HL-60 (cell line): Measurements from ENCODE around the gene FRRS1.

ENCODE experiments used
- DNase-seq, 2 experiments: peaks; one replicate each; pipeline ENCODE4 v3.0.0-alpha.2; 2010 to 2020; ENCODE audit warnings: low read depth in 1 of 2, low spot score in 1 of 2
- H3K27ac ChIP-seq: fragments of 250-450 bp; sonication (Bioruptor Pico); replicated peaks from 2 replicates; pipeline ENCODE4 v1.5.1; 2020; ENCODE audit warnings: mild to moderate bottlenecking, moderate library complexity
- H3K27me3 ChIP-seq: fragments of 250-450 bp; sonication (Bioruptor Pico); 2 replicates; pipeline ENCODE4 v1.5.1; 2021; ENCODE audit warnings: mild to moderate bottlenecking, moderate library complexity; ENCODE audit not compliant: insufficient read depth, poor library complexity, severe bottlenecking
- H3K4me3 ChIP-seq: replicated peaks from 2 replicates; pipeline ENCODE4 v1.5.1; 2011; ENCODE audit warnings: mild to moderate bottlenecking, control low read depth, low read length; ENCODE audit not compliant: insufficient read depth
- CTCF ChIP-seq: IDR thresholded peaks from one replicate; pipeline ENCODE4 v1.5.1; 2011; ENCODE audit warnings: low read length, control low read depth, inconsistent platforms; ENCODE audit not compliant: insufficient read depth
- GABPA ChIP-seq: IDR thresholded peaks from 2 replicates; pipeline ENCODE4 v1.6.1; 2012; ENCODE audit warnings: low read depth
- POLR2AphosphoS5 ChIP-seq: IDR thresholded peaks from 2 replicates; pipeline ENCODE4 v1.6.1; 2012; ENCODE audit warnings: low read depth
- REST ChIP-seq: IDR thresholded peaks from 2 replicates; pipeline ENCODE4 v1.6.1; 2012; ENCODE audit warnings: low read depth; ENCODE audit not compliant: insufficient replicate concordance
- SPI1 ChIP-seq: IDR thresholded peaks from 2 replicates; pipeline ENCODE4 v1.6.1; 2012; ENCODE audit warnings: low read depth, mild to moderate bottlenecking, borderline replicate concordance

Gene FRRS1

GRCh38 chr1:99764909-99765308 is 1.5 kb downstream of the FRRS1 start:
- TF ChIP-seq REST (no peak), GABPA (no peak), CTCF (no peak), POLR2AphosphoS5 (no peak), SPI1 (no peak)
- Histone ChIP-seq H3K27ac (no peak overlapping the region), H3K4me3 (no peak overlapping the region), H3K27me3 (no peaks in the 10 kb centered on the region)
- no peak for DNase-seq

- Histone ChIP-seq H3K27ac (no peak overlapping the region), H3K4me3 (no peak overlapping the region), H3K27me3 (no peaks in the 10 kb centered on the region)
- no peak for DNase-seq
- TF ChIP-seq GABPA (no peak), POLR2AphosphoS5 (no peak), SPI1 (no peak), REST (no peak), CTCF (no peak)
Measured at GRCh38 chr1:99764439-99764838, 2.0 kb downstream of the FRRS1 start.

- DNase-seq, result no peak
- Histone ChIP-seq H3K4me3 (no peak overlapping the region), H3K27me3 (no peaks in the 10 kb centered on the region), H3K27ac (no peak overlapping the region)
- TF ChIP-seq SPI1, result no peak
- TF ChIP-seq REST, result no peak
- TF ChIP-seq POLR2AphosphoS5, result no peak
- TF ChIP-seq CTCF, result no peak
- TF ChIP-seq GABPA, result no peak
Measured at GRCh38 chr1:99763956-99764355, 2.5 kb downstream of the FRRS1 start.
